GM19395 (cell line): Measurements from ENCODE around the gene LAIR1.
"Not testable (repeated sequence)": the region's sequence is repeated elsewhere in the genome, so short reads cannot be mapped to it uniquely, and the experiment has no call there.

Experiments used
- ATAC-seq: cut with Tn5 transposase; IDR thresholded peaks from one replicate; pipeline ENCODE4 v1.9.1; 2021; ENCODE audit warnings: mild to moderate bottlenecking, moderate library complexity; ENCODE audit not compliant: unreplicated experiment

Gene LAIR1, protein sequence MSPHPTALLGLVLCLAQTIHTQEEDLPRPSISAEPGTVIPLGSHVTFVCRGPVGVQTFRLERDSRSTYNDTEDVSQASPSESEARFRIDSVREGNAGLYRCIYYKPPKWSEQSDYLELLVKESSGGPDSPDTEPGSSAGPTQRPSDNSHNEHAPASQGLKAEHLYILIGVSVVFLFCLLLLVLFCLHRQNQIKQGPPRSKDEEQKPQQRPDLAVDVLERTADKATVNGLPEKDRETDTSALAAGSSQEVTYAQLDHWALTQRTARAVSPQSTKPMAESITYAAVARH

DNA sequence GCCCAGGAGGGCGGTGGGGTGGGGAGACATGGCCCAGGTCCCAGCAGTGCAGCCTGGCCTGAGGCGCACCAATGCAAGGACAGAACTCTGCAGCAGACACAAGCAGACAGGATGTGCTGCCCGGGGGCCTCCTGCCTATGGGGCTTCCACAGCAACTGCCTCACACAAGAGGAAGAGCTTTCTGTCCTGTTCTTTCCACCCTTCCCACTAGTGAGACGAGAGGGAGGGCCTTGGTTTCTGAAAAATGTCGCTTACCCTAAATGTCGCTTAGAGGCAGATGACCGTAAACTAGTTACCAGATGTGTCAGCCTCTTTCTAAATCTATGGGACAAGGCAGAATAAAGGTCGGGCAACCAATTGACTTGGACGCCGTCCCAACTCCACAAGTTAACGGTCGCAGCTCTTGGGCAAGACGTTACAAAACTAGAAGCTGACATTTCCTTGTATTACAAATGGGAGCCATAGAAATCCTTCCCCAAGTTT, at the start of gene LAIR1:
LAIR1 (minus strand) TSS at position 157 of the 483 bp plus-strand sequence; CDS start at position 30, 127 bp downstream.
- ATAC-seq, result no peak

DNA sequence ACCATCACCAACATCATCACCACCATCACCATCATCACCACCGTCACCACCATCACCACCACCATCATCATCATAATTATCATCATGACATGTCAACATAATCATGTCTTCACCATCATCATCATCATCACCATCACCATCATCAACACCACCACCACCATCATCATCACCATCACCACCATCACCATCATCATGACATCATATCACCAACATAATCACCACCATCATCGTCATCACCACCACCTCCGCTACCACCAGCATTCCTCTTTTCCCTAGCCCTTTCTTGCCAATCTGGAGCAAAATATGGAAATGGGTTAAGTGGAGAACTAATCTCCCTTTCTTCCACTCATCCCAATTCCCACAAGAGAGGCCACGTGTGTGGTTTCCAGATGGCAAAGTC, 49.4 kb upstream of the LAIR1 start:
- no peak for ATAC-seq

DNA sequence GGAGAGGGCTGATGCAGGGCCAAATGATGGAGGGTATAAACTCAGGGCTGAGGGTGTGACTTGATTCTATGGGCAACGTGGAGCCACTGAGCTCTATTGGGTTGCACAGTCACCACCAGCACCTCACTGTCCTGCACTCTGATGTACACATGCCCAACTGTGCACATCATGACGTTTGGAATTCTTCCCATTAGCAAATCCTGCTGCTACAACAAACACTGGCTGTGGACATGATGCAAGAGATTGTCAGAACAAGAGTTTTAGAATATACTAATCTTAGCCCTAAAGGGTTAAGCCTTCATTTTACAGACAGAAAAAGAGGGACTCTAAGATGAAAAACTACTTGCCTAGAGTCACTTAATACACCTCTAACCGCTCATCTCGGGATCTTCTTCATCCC, 48.1 kb upstream of the LAIR1 start:
- no peak for ATAC-seq

DNA sequence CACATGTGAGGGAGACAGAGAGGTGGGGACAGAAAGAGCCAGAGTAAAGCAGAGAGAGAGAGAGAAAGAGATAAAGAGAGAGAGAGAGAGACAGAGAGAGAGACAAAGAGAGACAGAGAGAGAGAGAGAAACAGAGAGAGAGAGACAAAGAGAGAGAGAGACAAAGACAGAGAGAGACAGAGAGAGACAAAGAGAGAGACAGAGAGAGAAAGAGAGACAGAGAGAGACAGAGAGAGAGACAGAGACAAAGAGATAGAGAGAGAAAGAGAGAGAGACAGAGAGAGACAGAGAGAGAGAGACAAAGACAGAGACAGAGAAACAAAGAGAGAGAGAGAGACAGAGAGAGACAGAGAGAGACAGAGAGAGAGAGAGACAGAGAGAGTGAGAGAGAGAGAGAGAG, 46.3 kb upstream of the LAIR1 start:
- ATAC-seq, result no peak

DNA sequence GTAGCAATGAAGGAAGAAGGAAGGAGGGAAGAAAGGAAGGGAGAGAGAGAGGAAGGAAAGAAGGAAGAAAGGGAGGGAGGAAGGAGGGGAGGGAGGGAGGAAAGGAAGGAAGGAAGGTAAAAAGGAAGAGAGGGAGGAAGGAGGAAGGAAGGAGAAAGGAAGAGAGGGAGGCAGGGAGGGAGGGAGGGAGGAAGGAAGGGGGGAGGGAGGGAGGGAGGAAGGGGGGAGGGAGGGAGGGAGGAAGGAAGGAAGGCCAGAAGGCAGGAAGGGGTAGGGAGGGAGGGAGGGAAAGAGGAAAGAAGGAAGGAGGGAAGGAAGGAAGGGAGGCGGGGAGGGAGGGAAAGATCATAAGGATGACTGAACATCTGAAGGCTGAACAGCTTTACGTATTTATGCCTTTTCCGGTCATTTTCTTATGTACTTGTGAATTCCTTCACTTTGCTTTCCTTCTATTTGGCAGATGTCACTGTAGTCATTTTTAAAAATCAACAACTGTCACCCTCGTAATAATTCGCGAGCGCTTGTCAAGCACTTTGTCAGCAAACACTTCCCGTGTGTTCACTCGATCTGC, 43.8 kb upstream of the LAIR1 start:
- ATAC-seq, result no peak

DNA sequence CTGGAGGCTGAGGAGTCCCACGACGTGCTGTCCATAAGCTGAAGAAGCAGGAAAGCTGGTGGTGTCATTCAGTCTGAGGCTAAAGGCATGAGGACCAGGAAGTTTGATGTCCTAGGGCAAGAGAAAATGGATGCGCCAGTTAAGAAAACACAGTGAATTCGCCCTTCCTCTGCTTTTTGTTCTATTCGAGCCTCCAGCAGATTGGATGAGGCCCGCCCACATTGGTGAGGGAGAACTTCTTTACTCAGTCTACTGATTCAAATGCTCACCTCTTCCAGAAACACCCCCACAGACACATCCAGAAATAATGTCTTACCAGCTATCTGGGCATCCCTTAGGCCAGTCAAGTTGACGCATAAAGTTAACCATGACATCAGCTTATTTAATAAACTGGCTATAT, 43.0 kb upstream of the LAIR1 start:
- no peak for ATAC-seq

DNA sequence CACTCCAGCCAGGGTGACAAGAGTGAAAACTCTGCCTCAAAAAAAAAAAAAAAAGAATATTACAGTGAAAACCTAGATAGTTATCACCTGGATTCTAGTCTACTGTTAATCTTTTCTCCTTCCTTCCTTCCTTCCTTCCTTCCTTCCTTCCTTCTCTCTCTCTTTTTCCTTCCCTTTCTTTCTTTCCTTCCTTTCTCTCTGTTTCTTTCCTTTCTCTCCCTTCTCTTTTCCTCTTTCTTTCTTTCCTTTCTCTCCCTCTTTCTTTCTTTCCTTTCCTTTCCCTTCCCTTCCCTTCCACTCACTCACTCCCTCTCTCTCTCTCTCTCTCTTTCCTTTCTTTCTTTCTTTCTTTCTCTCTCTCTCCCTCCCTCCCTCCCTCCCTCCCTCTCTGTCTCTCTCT, 40.9 kb upstream of the LAIR1 start:
- no peak for ATAC-seq

DNA sequence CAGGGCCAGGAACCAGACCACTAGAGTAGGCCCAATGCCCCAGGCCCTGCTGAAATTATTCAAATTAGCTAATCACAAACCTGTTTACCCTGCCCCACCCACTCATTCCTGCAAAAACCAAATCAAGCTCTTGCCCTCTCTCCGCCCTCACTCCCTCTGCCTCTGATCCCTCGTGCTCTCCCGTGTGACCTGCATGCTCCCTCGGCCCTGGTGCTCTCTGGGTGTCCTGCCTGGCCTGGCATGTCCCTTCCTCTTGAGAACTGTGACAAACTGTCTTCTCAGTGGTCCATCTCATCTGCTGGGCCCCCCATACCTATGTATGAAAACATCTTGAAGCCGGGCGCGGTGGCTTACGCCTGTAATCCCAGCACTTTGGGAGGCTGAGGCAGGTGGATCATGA, 38.3 kb upstream of the LAIR1 start:
- no peak for ATAC-seq

DNA sequence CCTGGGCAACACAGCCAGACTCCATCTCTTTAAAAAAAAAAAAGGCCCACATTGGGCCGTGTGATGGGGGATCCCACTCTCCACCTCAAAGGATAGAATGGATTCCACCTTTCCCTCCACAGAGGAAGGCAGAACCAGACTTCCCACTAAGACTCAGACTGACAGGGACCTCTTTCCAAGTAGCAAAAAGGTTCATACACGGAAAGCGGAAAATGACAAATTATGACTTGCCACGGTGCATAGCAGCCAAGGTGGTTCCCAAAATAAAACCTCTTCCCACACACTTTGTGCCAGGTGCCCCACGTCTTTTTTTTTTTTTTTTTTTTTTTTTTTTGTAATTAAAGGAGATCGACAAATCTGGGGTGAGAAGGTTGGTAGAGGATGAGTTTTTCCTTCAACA, 36.2 kb upstream of the LAIR1 start:
- no peak for ATAC-seq

DNA sequence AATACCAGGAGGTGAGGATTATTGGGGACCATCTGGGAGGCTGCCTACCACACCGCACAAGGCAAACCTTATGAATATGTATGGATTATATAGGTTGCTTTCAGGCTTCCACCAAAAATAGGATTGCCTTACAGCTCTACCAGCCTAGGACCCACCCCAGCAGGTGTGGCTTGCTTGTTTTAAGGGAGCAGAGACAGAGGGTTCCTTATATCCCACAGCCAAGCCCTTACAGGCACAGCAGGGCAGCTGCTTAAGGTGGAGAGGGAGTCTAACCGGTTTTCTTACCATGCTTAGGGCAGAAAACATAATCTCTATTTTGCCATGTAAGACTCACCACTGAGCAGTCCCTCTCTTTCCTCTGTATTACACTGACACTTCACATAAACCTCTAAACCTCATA, 34.5 kb upstream of the LAIR1 start:
- no peak for ATAC-seq

DNA sequence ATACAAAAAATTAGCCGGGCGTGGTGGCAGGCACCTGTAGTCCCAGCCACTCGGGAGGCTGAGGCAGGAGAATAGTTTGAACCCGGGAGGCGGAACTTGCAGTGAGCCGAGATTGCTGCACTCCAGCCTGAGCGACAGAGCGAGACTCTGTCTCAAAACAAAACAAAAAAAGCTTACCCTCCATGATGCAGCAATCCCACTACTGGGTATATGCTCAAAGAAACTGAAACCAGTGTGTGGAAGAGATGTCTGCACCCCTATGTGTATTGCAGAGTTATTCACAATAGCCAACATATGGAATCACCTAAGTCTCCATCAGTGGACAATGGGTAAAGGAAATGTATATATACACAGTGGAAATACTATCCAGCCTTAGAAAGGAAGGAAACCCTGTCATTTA, 31.0 kb upstream of the LAIR1 start:
- ATAC-seq, result no peak

DNA sequence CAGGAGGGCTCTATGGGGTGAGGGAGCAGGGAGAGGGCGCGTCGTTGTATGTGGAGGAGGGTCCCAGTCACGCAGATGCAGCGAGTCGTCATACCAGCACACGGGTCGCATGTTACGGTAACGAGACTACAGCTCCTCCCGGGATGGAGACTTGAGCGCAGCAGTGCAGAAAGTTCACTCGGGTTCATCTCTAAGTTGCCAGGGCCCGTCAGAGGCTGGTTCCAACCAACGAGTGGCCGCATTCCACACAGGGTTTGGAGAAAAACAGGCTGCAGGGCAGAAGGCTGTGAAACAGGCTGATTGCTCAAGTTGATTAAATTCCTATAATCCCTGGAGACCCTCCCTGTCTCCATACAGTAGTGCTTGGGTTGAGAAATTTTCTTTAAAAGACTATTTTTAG, 28.6 kb upstream of the LAIR1 start:
- ATAC-seq, result no peak

DNA sequence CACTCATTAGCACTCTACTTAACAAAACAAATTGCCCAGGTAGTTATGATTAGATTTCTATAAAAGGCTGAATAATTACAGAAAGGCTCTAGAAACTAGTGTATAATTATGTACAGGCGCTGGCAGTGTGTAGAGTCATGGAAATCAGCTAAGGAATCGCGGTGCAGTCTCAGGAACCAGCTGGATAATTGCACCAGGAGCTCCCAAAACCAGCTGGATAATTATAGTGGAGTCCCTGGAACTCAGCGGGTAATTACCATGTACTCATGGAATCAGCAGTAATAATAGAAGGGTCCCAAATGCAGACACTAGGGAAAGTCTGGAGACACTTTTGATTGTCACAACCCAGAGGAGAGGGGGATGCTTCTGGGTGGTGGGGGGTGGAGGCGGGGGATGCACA, 27.4 kb upstream of the LAIR1 start:
- ATAC-seq, result no peak

DNA sequence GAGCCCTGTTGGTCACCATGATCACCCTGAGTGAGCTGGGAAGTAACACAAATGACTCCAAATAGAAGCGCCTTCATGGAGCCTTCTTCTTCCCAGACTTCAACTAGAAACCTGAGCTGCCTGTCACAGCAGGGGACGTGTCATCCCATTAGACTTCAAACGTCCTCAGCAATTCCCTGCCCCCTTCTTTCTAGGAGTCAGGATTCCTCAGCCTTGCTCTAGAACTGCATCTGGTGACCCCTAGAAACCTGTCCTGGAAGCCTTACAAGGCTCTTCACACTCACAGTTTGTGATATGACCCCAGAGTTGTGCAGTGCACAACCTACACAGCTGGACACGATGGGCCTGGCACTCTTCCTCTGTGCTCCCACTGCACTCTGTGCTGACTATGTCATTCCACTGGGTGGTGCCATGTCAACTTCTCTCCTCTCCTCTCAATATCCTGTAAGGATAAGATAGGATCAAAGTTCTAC, 26.9 kb upstream of the LAIR1 start:
- no peak for ATAC-seq

DNA sequence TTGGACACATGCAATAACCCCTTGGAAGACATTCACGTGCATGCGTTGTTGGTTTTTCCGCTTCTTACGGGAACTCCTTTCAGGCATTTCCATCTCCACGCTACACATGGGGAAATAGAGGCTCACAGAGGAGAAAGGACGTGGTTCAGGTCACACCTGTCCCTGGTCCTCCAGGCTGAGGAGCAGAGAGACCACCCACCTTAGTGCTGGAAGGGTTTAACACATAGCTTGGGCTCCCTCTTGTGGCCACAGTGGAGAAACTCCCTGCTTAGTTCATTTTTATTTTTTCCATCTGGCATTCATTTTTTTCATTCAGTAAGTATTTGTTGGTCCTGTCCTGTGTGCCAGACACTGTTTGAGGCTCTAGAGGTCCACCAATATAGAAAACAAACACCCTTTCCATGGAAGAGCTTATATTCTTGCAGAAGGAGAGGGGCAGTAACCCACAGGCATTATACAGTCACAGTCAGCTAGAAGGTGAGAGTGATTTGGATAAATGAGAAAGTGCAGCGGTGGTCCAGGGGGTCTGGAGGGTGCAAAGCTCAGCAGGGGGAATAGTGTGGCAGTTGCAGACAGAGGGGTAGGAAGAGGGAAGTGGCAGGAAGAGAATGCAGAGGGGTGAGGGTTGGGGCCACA, 26.3 kb upstream of the LAIR1 start:
- no peak for ATAC-seq

DNA sequence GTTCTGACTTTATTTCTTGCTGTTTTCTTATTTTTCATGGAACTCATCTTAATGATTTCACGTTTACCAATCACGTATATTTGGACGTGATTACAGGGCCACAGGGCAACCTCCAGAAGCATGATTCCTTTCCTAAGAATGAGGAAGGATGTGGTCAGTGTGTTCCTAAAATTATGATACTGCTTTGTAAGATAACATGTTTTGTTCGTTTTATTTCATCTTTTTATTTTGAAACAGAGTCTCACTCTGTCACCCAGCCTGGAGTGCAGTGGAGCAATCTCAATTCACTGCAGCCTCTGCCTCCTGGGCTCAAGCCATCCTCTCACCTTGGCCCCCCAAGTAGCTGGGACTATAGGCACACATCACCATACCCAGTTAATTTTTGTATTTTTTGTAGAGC, 24.8 kb upstream of the LAIR1 start:
- ATAC-seq, result no peak

DNA sequence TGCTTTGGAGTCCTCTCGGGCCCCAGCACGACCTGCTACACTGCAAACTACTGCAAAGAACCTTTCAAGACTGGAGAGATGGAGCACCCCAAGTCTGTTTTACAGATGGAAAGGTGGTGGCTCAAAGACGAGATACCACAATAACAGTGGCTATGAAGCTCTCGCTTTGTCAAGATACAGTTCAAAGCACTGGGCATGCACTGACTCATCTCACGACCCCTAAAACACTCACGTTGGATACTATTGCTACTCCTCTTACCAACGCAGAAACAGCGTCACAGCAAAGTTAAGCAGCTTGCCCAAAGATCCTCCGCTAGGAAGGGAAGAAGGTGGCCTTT, 24.0 kb upstream of the LAIR1 start:
- no peak for ATAC-seq

DNA sequence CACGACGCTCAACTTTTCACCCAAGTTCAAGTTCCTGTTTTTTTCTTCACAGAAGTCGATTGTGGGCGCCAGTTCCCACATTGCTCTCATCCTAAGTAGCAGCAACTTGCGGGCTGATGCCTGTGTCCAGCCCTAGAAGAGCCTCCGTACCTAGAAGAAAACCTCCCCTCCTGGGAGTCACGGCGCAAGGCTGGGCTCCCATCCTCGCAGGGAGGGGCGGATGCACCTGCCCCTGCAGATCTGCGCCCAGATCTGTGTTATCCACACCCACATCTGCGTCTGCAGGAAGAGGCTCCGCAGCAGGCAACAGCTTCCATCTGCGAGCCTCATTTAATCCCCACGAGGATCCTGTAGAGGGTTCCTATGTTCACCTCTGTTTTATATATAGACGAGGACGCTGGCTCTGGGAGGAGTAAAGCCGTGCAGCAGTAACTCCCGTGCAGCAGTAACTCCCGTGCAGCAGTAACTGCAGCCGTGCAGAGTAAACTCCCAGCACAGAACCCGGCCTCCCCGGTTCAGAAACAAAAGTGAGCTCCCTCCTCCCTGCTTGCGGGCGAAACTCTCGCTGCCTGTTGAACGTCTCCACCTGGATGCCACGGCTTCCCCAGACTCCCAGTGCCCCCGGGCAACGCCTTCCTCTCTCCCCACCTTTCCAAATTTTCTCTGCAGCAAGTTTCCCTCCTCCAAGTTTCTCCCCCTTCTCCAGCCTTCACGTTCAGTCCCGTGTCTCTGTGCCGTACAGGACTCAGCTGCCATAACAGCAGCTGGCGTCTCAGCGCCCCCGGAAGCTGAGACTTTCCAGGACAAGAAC, 23.5 kb upstream of the LAIR1 start:
- no peak for ATAC-seq

DNA sequence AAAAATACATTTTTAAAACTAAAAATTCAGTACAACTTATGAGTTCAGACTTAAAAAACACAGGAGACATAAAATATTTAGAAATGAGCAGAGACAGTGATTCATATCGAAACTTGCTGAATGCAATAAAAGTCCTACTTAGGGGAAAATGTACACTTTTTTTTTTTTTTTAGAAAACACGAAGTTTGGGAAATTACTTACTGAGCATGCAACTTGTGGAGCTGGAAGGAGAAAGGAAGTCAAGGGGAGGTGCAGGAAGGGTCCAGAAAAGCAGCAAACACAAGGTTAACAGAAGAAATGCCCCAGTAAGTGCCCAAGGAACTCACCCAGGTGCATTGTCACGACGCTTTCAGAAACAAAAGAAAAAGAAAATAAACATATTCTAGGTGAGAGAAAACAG, 18.6 kb upstream of the LAIR1 start:
- no peak for ATAC-seq

DNA sequence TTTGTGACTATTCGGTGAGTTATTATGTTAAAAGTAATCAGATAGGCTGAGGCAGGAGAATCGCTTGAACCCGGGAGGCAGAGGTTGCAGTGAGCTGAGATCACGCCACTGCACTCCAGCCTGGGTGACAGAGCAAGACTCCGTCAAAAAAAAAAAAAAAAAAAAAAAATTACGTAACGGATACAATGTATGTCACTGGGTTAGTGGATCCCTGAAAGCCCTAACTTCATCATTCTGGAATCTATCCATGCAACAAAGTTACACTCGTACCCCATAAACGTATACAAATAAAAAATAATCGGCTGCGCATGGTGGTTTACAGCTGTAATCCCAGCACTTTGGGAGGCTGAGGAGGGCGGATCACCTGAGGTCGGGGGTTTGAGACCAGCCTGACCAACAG, 17.3 kb upstream of the LAIR1 start:
- ATAC-seq, result not testable (repeated sequence)

DNA sequence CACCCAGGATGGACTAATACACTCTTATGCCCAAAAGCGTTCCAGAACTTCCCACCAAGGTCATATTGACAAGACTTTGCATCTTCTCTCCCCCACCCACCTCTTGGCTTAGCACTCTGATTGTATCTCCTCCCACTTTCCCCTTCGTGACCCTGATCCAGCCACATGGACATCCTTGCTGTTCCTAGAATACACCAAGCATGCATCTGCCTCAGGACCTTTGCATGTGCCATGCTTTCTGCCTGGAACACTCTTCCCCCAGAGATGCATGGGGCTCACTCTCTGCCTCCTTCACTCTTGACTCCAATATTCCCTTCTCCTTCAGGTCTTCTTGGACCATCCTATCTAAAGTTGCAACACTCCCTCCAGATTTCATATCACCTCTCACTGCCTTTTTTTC, 16.2 kb upstream of the LAIR1 start:
- ATAC-seq, result no peak
